GM23248 (cell line): Measurements from ENCODE around the gene SCO2.

Experiments
- EZH2 ChIP-seq: fragments of 200-600 bp; sonication (generic); IDR thresholded peaks from 2 replicates; pipeline ENCODE4 v1.6.1; 2018; ENCODE audit warnings: antibody characterized with exemption, mild to moderate bottlenecking; ENCODE audit not compliant: insufficient read depth, poor library complexity, severe bottlenecking
- EZH2phosphoT487 ChIP-seq: fragments of 200-600 bp; sonication (generic); IDR thresholded peaks from 2 replicates; pipeline ENCODE4 v1.6.1; 2018; ENCODE audit warnings: antibody characterized with exemption, moderate library complexity, mild to moderate bottlenecking, low read depth; ENCODE audit not compliant: insufficient read depth

GRCh38 chr22:50476868-50477267, 48.5 kb downstream of the SCO2 start:
- TF ChIP-seq EZH2phosphoT487 (no peak), EZH2 (no peak)
